K562 (cell line): ENCODE data around the gene GPHA2. TPM values are rescaled to one million over a fixed set of nuclear protein-coding genes. Genes with fewer than 3 reads are reported as not detected.

Source experiments
- ATF7 ChIP-seq: fragments of 450-650 bp; IDR thresholded peaks from 2 replicates; pipeline ENCODE4 v1.7.1; 2014; ENCODE audit warnings: mild to moderate bottlenecking, moderate library complexity
- BCLAF1 ChIP-seq, 2 experiments: fragments of 450-650 bp in 1 of 2; IDR thresholded peaks; 2 replicates each; pipeline ENCODE4 v1.6.1; 2011 to 2017; ENCODE audit warnings: low read depth in 2 of 2, antibody characterized with exemption in 1 of 2, borderline replicate concordance in 1 of 2, low read length in 1 of 2, mild to moderate bottlenecking in 1 of 2, mixed read lengths in 1 of 2; ENCODE audit not compliant: control insufficient read depth in 1 of 2
- CAMTA2 ChIP-seq: fragments of 250-450 bp; sonication (Bioruptor Pico); conservative IDR thresholded peaks from 2 replicates; pipeline ENCODE4 v1.5.1; 2022
- CHD2 ChIP-seq: IDR thresholded peaks from 2 replicates; pipeline ENCODE4 v1.6.1; 2011; ENCODE audit warnings: low read depth, low read length
- CHD4 ChIP-seq: fragments of 200-600 bp; sonication (generic); IDR thresholded peaks from 3 replicates; pipeline ENCODE4 v1.6.1; 2012; ENCODE audit warnings: low read depth, mild to moderate bottlenecking, mixed read lengths, low read length, inconsistent platforms; ENCODE audit not compliant: insufficient read depth, insufficient replicate concordance, poor library complexity, severe bottlenecking
- GATAD2A ChIP-seq: fragments of 450-650 bp; IDR thresholded peaks from 2 replicates; pipeline ENCODE4 v1.6.1; 2017
- GATAD2B ChIP-seq: fragments of 450-650 bp; IDR thresholded peaks from 2 replicates; pipeline ENCODE4 v1.6.1; 2017; ENCODE audit warnings: mild to moderate bottlenecking, borderline replicate concordance
- HIVEP1 ChIP-seq: fragments of 250-450 bp; sonication (Bioruptor Pico); IDR thresholded peaks from 2 replicates; pipeline ENCODE4 v1.4.0; 2020; ENCODE audit warnings: mild to moderate bottlenecking
- HMGN3 ChIP-seq: IDR thresholded peaks from 2 replicates; pipeline ENCODE4 v1.6.1; 2011; ENCODE audit warnings: borderline replicate concordance, low read depth, mild to moderate bottlenecking, mixed read lengths, low read length; ENCODE audit not compliant: insufficient read length; ENCODE audit errors: extremely low read depth
- MAFK ChIP-seq: IDR thresholded peaks from 2 replicates; pipeline ENCODE4 v1.6.1; 2011; ENCODE audit warnings: low read length, improper control_type of control experiment
- MBD1 ChIP-seq: fragments of 250-450 bp; sonication (Bioruptor Pico); IDR thresholded peaks from 2 replicates; pipeline ENCODE4 v1.8.0; 2022; ENCODE audit warnings: inconsistent platforms
- MTA1 ChIP-seq: fragments of 450-650 bp; IDR thresholded peaks from 2 replicates; pipeline ENCODE4 v1.6.1; 2017; ENCODE audit warnings: borderline replicate concordance
- MTA3 ChIP-seq: fragments of 450-650 bp; formaldehyde crosslinking; IDR thresholded peaks from 2 replicates; pipeline ENCODE4 v1.6.1; 2017; ENCODE audit warnings: mild to moderate bottlenecking, borderline replicate concordance
- MXI1 ChIP-seq: IDR thresholded peaks from 2 replicates; pipeline ENCODE4 v1.6.1; 2011; ENCODE audit warnings: low read depth, mild to moderate bottlenecking, improper control_type of control experiment, low read length
- PHF21A ChIP-seq: fragments of 450-650 bp; IDR thresholded peaks from 2 replicates; pipeline ENCODE4 v1.6.1; 2017; ENCODE audit warnings: low read depth, borderline replicate concordance
- RB1 ChIP-seq: fragments of 450-650 bp; IDR thresholded peaks from 2 replicates; pipeline ENCODE4 v1.6.1; 2017; ENCODE audit warnings: low read depth, mild to moderate bottlenecking
- RBM15 ChIP-seq: fragments of 200-400 bp; formaldehyde crosslinking; IDR thresholded peaks from 2 replicates; pipeline ENCODE4 v1.6.1; 2018; ENCODE audit warnings: mild to moderate bottlenecking, low read length, moderate library complexity; ENCODE audit not compliant: insufficient read depth
- RBM25 ChIP-seq: fragments of 200-400 bp; formaldehyde crosslinking; IDR thresholded peaks from 2 replicates; pipeline ENCODE4 v1.6.1; 2018; ENCODE audit warnings: low read length, low read depth, moderate library complexity; ENCODE audit not compliant: severe bottlenecking
- SIN3A ChIP-seq, 2 experiments: fragments of 150-350 bp in 1 of 2; IDR thresholded peaks; 2 replicates each; pipeline ENCODE4 v1.6.1; 2011 to 2016; ENCODE audit warnings: borderline replicate concordance in 2 of 2, low read depth in 2 of 2, low read length in 2 of 2, mild to moderate bottlenecking in 2 of 2, moderate library complexity in 2 of 2; ENCODE audit not compliant: control insufficient read depth in 1 of 2
- ZNF239 ChIP-seq: fragments of 250-450 bp; sonication (Bioruptor Pico); IDR thresholded peaks from 2 replicates; pipeline ENCODE4 v1.4.0; 2020; ENCODE audit warnings: mild to moderate bottlenecking
- ZNF589 ChIP-seq: fragments of 200-800 bp; sonication (Bioruptor generic); IDR thresholded peaks from 2 replicates; pipeline ENCODE4 v1.6.1; 2016; ENCODE audit warnings: low read depth, missing genetic modification characterization, missing compliant biosample characterization
- polyA plus RNA-seq, 8 experiments: library from polyadenylated mRNA; depleted of rRNA in 4 of 8; stranded (reverse) in 5 of 8; unstranded in 3 of 8; fragments of >200 nt; fragmentation: Nextera tagmentation in 2 of 8; fragmentation: Illumina TruSeq in 1 of 8; extraction: Ambion mirVana in 2 of 8; extraction: Trizol in 1 of 8; gene quantifications; 2 replicates each; pipeline versions ENCODE4 v1.2.1 to v1.2.3, GENCODE V29; 2011 to 2014; ENCODE audit warnings: inconsistent platforms in 1 of 8, missing spikeins in 1 of 8
- total RNA-seq, 7 experiments: library from RNA; depleted of rRNA in 6 of 7; stranded (reverse); fragments of >200 nt in 6 of 7; fragmentation: Illumina TruSeq in 2 of 7; extraction: Trizol in 2 of 7; gene quantifications; 2 replicates each; pipeline versions ENCODE4 v1.2.1 to v1.2.3, GENCODE V29; 2011 to 2021; ENCODE audit warnings: low replicate concordance in 1 of 7

GPHA2 gene
- total and polyA plus RNA-seq, 9 of the 15 experiments (the other 6 are each of a cell fraction or from before 2014, with no cell fraction given) = 0.17 to 0.22 TPM; not detected in 7

DNA sequence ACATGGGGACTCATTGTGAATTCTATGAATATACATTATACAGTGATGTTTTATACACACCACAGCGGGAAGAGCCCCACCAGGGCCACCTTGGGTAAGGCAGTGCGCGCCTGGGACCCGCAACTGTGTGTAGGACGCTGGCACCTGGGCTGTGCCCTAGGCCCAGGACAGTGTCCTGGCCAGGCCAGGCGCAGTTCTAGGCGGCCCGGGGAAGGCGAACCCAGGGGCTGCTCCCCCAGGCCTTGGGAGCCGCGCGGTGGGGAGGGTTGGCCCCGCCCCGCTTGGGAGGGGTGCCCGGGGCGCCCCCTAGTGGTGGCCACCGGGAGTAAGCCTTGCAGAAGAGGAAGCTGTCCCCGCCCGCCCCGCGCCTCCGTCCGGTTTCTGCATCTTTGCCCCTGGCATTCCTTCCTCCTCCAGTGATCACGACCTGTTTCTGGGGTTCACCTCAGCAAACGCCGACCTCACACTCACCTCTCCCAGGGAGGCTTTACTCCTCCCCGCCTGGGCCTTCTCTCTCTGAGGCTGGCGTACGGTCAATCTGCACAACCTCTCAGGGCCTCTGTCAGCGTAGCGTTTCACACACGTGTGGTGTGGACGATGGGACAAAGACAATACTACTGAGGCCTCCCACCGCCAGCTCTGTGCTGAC, 47.8 kb downstream of the GPHA2 start (continued):
- TF ChIP-seq MBD1 (CRISPR knock-in tag) (no peak), ZNF239 (CRISPR knock-in tag) (peak; percentile 5; the same call in 1 of the 2 replicates), PHF21A (no peak), ATF7 (peak; percentile 54; the same call in 1 of the 2 replicates), RBM15 (no peak), RB1 (peak; percentile 96), HIVEP1 (CRISPR knock-in tag) (no peak), MAFK (no peak), SIN3A (IDR thresholded peaks at IDR 0.05; ENCODE audit: borderline replicate concordance in 2 of 2, control insufficient read depth in 1 of 2, low read depth in 2 of 2, low read length in 2 of 2) (peak in 1 of 2 experiments; percentile 32; a peak in 1 of 4 replicates), GATAD2A (peak; percentile 25; the same call in 1 of the 2 replicates), MXI1 (0 out of 2 replicates have a peak, but pooled peaks have one; percentile 8), CAMTA2 (CRISPR knock-in tag) (no peak), CHD4 (no peak), MTA3 (peak; percentile 75; the same call in 1 of the 2 replicates), BCLAF1 (IDR thresholded peaks at IDR 0.05; ENCODE audit: borderline replicate concordance in 1 of 2, control insufficient read depth in 1 of 2, low read depth in 2 of 2, low read length in 1 of 2) (no peak), GATAD2B (peak; percentile 51; the same call in 1 of the 2 replicates), CHD2 (no peak), ZNF589 (CRISPR knock-in tag) (0 out of 2 replicates have a peak, but pooled peaks have one; percentile 4), RBM25 (no peak), HMGN3 (peak; percentile 93), MTA1 (peak; percentile 36; the same call in 1 of the 2 replicates)
